Loucy (cell line): Measurements from ENCODE around the gene SLX4IP.

ENCODE experiments used
- H2AFZ ChIP-seq: fragments of 200-600 bp; sonication (generic); 2 replicates; pipeline ENCODE4 v1.6.0; 2016; ENCODE audit warnings: antibody characterized with exemption, mild to moderate bottlenecking, low read length, moderate library complexity
- H3F3A ChIP-seq: fragments of 200-600 bp; 2 replicates; pipeline ENCODE4 v1.6.0; 2016; ENCODE audit warnings: antibody characterized with exemption, low read depth, mild to moderate bottlenecking
- H3K27me3 ChIP-seq: fragments of 200-600 bp; sonication (generic); 2 replicates; pipeline ENCODE4 v1.6.1; 2014; ENCODE audit warnings: low read length, mild to moderate bottlenecking; ENCODE audit not compliant: insufficient read depth, poor library complexity, severe bottlenecking
- H3K36me3 ChIP-seq: fragments of 200-600 bp; sonication (generic); 2 replicates; pipeline ENCODE4 v1.6.1; 2016; ENCODE audit warnings: low read length; ENCODE audit not compliant: insufficient read depth
- H3K4me1 ChIP-seq: fragments of 200-600 bp; sonication (generic); 2 replicates; pipeline ENCODE4 v1.5.1; 2014; ENCODE audit warnings: low read length, mild to moderate bottlenecking; ENCODE audit not compliant: insufficient read depth, poor library complexity, severe bottlenecking
- H3K4me2 ChIP-seq: fragments of 200-600 bp; sonication (generic); 2 replicates; pipeline ENCODE4 v1.6.0; 2014; ENCODE audit warnings: antibody characterized with exemption, low read length, low read depth, mild to moderate bottlenecking; ENCODE audit not compliant: poor library complexity, severe bottlenecking
- H3K4me3 ChIP-seq: fragments of 200-600 bp; sonication (generic); 2 replicates; pipeline ENCODE4 v1.5.1; 2014; ENCODE audit warnings: low read length, mild to moderate bottlenecking, mixed read lengths; ENCODE audit not compliant: poor library complexity, severe bottlenecking
- H3K79me2 ChIP-seq: fragments of 200-600 bp; sonication (generic); 2 replicates; pipeline ENCODE4 v1.6.1; 2014; ENCODE audit warnings: low read length; ENCODE audit not compliant: insufficient read depth
- H3K9ac ChIP-seq: fragments of 200-600 bp; sonication (generic); 2 replicates; pipeline ENCODE4 v1.6.0; 2014; ENCODE audit warnings: mild to moderate bottlenecking, low read depth, low read length, moderate library complexity; ENCODE audit not compliant: poor library complexity, severe bottlenecking
- H3K9me2 ChIP-seq: fragments of 200-600 bp; sonication (generic); replicated peaks from 2 replicates; pipeline ENCODE4 v1.6.1; 2016; ENCODE audit warnings: low read depth, low read length, mixed read lengths
- H3K9me3 ChIP-seq: fragments of 200-600 bp; sonication (generic); 2 replicates; pipeline ENCODE4 v1.6.1; 2014; ENCODE audit warnings: mild to moderate bottlenecking, antibody characterized with exemption, low read length, low read depth; ENCODE audit not compliant: insufficient read depth
- H4K20me1 ChIP-seq: fragments of 200-600 bp; sonication (generic); 2 replicates; pipeline ENCODE4 v1.6.0; 2014; ENCODE audit warnings: antibody characterized with exemption, low read length, mild to moderate bottlenecking; ENCODE audit not compliant: insufficient read depth, poor library complexity, severe bottlenecking
- EZH2phosphoT487 ChIP-seq: fragments of 200-600 bp; IDR thresholded peaks from 2 replicates; pipeline ENCODE4 v1.6.1; 2018; ENCODE audit warnings: antibody characterized with exemption, mild to moderate bottlenecking, moderate library complexity, borderline replicate concordance
- TF ChIP-seq, protein P1 (sequence below): fragments of 200-600 bp; sonication (generic); conservative IDR thresholded peaks from 2 replicates; pipeline ENCODE4 v1.5.1; 2014; ENCODE audit warnings: mild to moderate bottlenecking, antibody characterized with exemption, low read length

SLX4IP gene

DNA sequence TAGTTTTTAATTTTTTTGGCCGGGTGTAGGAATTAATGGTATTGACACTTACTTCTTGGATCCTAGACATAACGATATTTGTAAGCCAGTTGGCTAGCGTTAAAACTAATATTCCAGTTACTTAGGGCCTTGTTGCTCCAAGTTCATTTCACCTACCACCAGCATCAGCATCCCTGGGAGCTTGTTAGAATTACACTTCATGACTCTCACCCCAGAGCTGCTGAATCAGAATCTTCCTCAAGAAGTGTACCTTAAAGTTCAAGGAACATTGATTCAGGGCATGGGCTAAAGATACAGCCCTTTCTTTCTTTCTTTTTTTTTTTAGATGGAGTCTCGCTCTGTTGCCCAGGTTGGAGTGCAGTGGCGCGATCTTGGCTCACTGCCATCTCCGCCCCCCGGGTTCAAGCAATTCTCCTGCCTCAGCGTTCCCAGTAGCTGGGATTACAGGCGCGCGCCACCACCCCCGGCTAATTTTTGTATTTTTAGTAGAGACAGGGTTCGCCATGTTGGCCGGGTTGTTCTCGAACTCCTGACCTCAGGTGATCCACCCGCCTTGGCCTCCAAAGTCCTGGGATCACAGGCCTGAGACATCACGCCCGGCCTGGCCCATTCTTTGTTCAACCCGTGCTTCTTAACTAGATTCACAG, 1.1 kb downstream of the SLX4IP start:
- Histone ChIP-seq H3K9me2 (no peaks in the 10 kb centered on the region), H3K79me2 (peaks cover 65% of the 10 kb centered on the region), H3K27me3 (no peaks in the 10 kb centered on the region), H3F3A (no peaks in the 10 kb centered on the region; the same call in 1 of the 2 replicates), H3K9me3 (no peaks in the 10 kb centered on the region), H3K36me3 (no peaks in the 10 kb centered on the region), H3K9ac (peak overlapping the region; percentile 95), H3K4me3 (peak overlapping the region; percentile 90), H2AFZ (no peak overlapping the region), H3K4me1 (peaks cover 45% of the 10 kb centered on the region), H4K20me1 (no peaks in the 10 kb centered on the region), H3K4me2 (peak overlapping the region; percentile 85)
- no peak for TF ChIP-seq EZH2phosphoT487
- TF ChIP-seq, protein P1, sequence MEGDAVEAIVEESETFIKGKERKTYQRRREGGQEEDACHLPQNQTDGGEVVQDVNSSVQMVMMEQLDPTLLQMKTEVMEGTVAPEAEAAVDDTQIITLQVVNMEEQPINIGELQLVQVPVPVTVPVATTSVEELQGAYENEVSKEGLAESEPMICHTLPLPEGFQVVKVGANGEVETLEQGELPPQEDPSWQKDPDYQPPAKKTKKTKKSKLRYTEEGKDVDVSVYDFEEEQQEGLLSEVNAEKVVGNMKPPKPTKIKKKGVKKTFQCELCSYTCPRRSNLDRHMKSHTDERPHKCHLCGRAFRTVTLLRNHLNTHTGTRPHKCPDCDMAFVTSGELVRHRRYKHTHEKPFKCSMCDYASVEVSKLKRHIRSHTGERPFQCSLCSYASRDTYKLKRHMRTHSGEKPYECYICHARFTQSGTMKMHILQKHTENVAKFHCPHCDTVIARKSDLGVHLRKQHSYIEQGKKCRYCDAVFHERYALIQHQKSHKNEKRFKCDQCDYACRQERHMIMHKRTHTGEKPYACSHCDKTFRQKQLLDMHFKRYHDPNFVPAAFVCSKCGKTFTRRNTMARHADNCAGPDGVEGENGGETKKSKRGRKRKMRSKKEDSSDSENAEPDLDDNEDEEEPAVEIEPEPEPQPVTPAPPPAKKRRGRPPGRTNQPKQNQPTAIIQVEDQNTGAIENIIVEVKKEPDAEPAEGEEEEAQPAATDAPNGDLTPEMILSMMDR = no peak

DNA sequence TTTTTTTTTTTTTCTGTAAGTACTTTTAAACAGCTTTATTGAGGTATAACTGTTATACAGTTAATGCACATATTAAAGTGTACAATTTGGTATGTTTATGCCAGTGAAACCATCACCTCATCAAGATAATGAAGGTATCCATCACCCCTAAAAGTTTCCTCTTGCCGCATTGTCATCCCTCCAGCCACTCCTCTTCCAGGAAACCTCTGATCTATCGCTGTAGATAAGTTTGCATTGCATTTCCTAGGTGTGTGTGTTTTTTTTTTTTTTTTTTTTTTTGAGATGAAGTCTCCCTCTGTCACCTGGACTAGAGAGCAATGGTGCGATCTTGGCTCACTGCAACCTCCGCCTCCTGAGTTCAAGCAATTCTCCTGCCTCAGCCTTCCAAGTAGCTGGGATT, 3.1 kb downstream of the SLX4IP start:
- Histone ChIP-seq H3K9me2 (no peaks in the 10 kb centered on the region), H3K4me1 (peaks cover 30% of the 10 kb centered on the region), H3K36me3 (no peaks in the 10 kb centered on the region), H3K4me3 (no peak overlapping the region), H3K9me3 (no peaks in the 10 kb centered on the region), H3K4me2 (peak overlapping the region; percentile 85), H3K9ac (no peak overlapping the region), H4K20me1 (no peaks in the 10 kb centered on the region), H3K27me3 (no peaks in the 10 kb centered on the region), H3K79me2 (peaks cover 49% of the 10 kb centered on the region), H3F3A (no peaks in the 10 kb centered on the region), H2AFZ (no peak overlapping the region)
- TF ChIP-seq EZH2phosphoT487 = no peak
- TF ChIP-seq, protein P1 = no peak

GRCh38 chr20:10443936-10444335, 8.8 kb downstream of the SLX4IP start:
- no peaks in the 10 kb centered on the region for H3K27me3 ChIP-seq
- TF ChIP-seq, protein P1 = no peak
- TF ChIP-seq EZH2phosphoT487 = no peak
- no peaks in the 10 kb centered on the region; the same call in 1 of the 2 replicates for H3F3A ChIP-seq
- no peak overlapping the region for H3K4me2 ChIP-seq
- H3K9me2 ChIP-seq = no peaks in the 10 kb centered on the region
- no peaks in the 10 kb centered on the region for H4K20me1 ChIP-seq
- H2AFZ ChIP-seq = no peak overlapping the region
- no peaks in the 10 kb centered on the region for H3K9me3 ChIP-seq
- no peaks in the 10 kb centered on the region for H3K36me3 ChIP-seq
- H3K4me1 ChIP-seq = peaks cover 33% of the 10 kb centered on the region
- no peak overlapping the region for H3K4me3 ChIP-seq
- H3K79me2 ChIP-seq = peaks cover 43% of the 10 kb centered on the region
- no peak overlapping the region for H3K9ac ChIP-seq
